Stimulated activated CD8-positive, alpha-beta memory T cell treated with anti-CD3 and anti-CD28 coated beads, Interleukin-4, amount 100 ng/mL, for 1 hour (primary cell): ENCODE results near the gene NR5A1.

ENCODE experiments used
- DNase-seq, 2 donors: peaks; one replicate each; pipeline ENCODE4 v3.0.0-alpha.2; 2020; ENCODE audit warnings: low read depth in 2 of 2, low spot score in 1 of 2

Gene NR5A1

GRCh38 chr9:124485201-124485600 lies 22.0 kb downstream of the NR5A1 start:
- no peak for DNase-seq

GRCh38 chr9:124483481-124483880 lies 23.7 kb downstream of the NR5A1 start:
- no peak for DNase-seq

- no peak for DNase-seq
These were observed 24.7 kb downstream of the NR5A1 start for GRCh38 chr9:124482431-124483031.

GRCh38 chr9:124481115-124481514 lies 26.1 kb downstream of the NR5A1 start:
- DNase-seq, result no peak

- no peak for DNase-seq
These were observed 26.6 kb downstream of the NR5A1 start for GRCh38 chr9:124480621-124480981.

- DNase-seq, result no peak
These were observed 27.1 kb downstream of the NR5A1 start for GRCh38 chr9:124479947-124480620.

GRCh38 chr9:124479371-124479770 lies 27.8 kb downstream of the NR5A1 start:
- no peak for DNase-seq

GRCh38 chr9:124478354-124478753 lies 28.8 kb downstream of the NR5A1 start:
- DNase-seq, result no peak

GRCh38 chr9:124477648-124478285 lies 29.4 kb downstream of the NR5A1 start:
- no peak for DNase-seq

GRCh38 chr9:124477211-124477647 lies 30.0 kb downstream of the NR5A1 start:
- DNase-seq, result no peak

GRCh38 chr9:124475868-124476690 lies 31.1 kb downstream of the NR5A1 start:
- DNase-seq, result no peak

- DNase-seq, result no peak
These were observed 31.9 kb downstream of the NR5A1 start for GRCh38 chr9:124475158-124475867.

- no peak for DNase-seq
These were observed 33.0 kb downstream of the NR5A1 start for GRCh38 chr9:124474151-124474550.

GRCh38 chr9:124473310-124473709 lies 33.9 kb downstream of the NR5A1 start:
- no peak for DNase-seq

- DNase-seq, result no peak
These were observed 34.4 kb downstream of the NR5A1 start for GRCh38 chr9:124472770-124473169.

GRCh38 chr9:124471761-124472160 lies 35.4 kb downstream of the NR5A1 start:
- no peak for DNase-seq

GRCh38 chr9:124470726-124471125 lies 36.5 kb downstream of the NR5A1 start:
- no peak for DNase-seq

GRCh38 chr9:124470306-124470705 lies 36.9 kb downstream of the NR5A1 start:
- no peak for DNase-seq

- no peak for DNase-seq
These were observed 38.0 kb downstream of the NR5A1 start for GRCh38 chr9:124469011-124469832.

- no peak for DNase-seq
These were observed 39.0 kb downstream of the NR5A1 start for GRCh38 chr9:124468061-124468740.
